BLaER1 treated with 17β-estradiol and CSF1 and Interleukin-3, amounts not matched to agents 10 nM and 100 nM (cell line): ENCODE results near the gene LTB4R.

Source experiments
- H3K27ac ChIP-seq, 11 experiments: shearing (Covaris generic); formaldehyde crosslinking; 2 replicates each; pipeline ENCODE4 v1.8.1; 2022
- H3K27me3 ChIP-seq, 11 experiments: shearing (Covaris generic); formaldehyde crosslinking; 2 replicates each; pipeline ENCODE4 v1.8.1; 2022
- H3K36me3 ChIP-seq, 11 experiments: shearing (Covaris generic); formaldehyde crosslinking; 2 replicates each; pipeline ENCODE4 v1.8.1; 2022
- H3K4me1 ChIP-seq, 10 experiments: shearing (Covaris generic); formaldehyde crosslinking; 2 replicates each; pipeline ENCODE4 v1.8.1; 2022
- H3K4me2 ChIP-seq, 11 experiments: shearing (Covaris generic); formaldehyde crosslinking; 2 replicates each; pipeline ENCODE4 v1.8.1; 2022
- H3K4me3 ChIP-seq, 10 experiments: shearing (Covaris generic); formaldehyde crosslinking; 2 replicates each; pipeline ENCODE4 v1.8.1; 2022
- H3K9ac ChIP-seq, 11 experiments: shearing (Covaris generic); formaldehyde crosslinking; 2 replicates each; pipeline ENCODE4 v1.8.1; 2022
- H3K9me3 ChIP-seq, 11 experiments: shearing (Covaris generic); formaldehyde crosslinking; replicated peaks in 1 of 11; 2 replicates each; pipeline ENCODE4 v1.8.1; 2022
- H4K20me1 ChIP-seq, 11 experiments: shearing (Covaris generic); formaldehyde crosslinking; 2 replicates each; pipeline ENCODE4 v1.8.1; 2022
- Cebpa-rat ChIP-seq, 11 experiments: shearing (Covaris generic); IDR thresholded peaks; 2 replicates each; pipeline ENCODE4 v1.8.1; 2022

Gene LTB4R

DNA sequence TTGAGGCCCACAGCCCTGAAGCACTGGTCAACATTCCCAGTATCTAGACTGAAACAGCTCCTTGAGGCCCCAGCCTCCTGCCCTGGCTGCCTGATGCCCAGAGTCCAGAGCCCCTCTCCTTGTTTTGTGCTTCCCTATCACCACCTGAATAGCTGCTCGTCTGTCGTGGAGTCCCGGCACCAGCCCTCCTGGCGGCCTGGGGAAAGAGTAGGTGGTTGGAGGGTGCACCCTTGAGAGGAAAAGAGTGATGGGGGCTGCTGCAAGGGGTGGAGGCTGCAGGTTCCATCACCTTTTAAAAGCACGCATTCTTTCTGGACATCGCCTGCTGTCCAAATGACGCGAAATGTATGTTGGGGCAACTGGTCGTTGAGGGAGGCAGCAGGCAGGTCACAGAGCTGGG lies 43.1 kb upstream of the LTB4R start:
- TF ChIP-seq Cebpa-rat (IDR thresholded peaks at IDR 0.05) = no peak
- no peak overlapping the region for H3K4me2 ChIP-seq
- H4K20me1 ChIP-seq = peaks cover 0 to 4% (median 0%) of the 10 kb centered on the region in 11 experiments; a peak in 1 of 22 replicates
- no peaks in the 10 kb centered on the region for H3K27me3 ChIP-seq
- H3K4me1 ChIP-seq = peaks cover 24 to 36% (median 31%) of the 10 kb centered on the region in 10 experiments
- H3K9ac ChIP-seq = no peak overlapping the region
- H3K9me3 ChIP-seq = no peaks in the 10 kb centered on the region
- peaks cover 12 to 71% (median 38%) of the 10 kb centered on the region in 11 experiments; a peak in 21 of 22 replicates for H3K36me3 ChIP-seq
- H3K4me3 ChIP-seq = no peak overlapping the region
- no peak overlapping the region for H3K27ac ChIP-seq

DNA sequence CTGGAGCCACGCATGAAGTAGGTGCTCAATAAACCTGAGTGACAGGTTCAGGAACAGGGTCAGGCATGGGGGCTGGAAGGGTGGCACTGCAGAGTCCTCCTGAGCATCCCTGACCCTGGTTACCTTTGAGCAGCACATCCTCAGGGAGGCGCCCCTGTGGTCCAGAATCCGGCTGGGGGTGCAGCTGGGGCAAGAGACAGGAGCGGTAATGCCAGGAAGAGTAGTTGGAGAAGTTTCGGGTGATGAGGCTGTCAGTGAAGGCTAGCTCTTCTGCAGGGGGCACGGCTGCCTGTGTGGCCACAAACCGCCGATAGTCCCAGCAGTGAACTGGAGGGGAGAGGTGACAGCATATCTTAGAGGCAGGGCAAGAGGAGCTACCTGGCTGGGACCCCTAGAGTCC lies 41.9 kb upstream of the LTB4R start:
- Histone ChIP-seq H3K36me3 (peaks cover 12 to 60% (median 38%) of the 10 kb centered on the region in 11 experiments; a peak in 21 of 22 replicates), H3K27ac (no peak overlapping the region), H3K4me2 (no peak overlapping the region; a peak in 1 of 22 replicates), H3K9me3 (no peaks in the 10 kb centered on the region), H3K9ac (no peak overlapping the region), H3K4me3 (no peak overlapping the region), H3K27me3 (no peaks in the 10 kb centered on the region), H4K20me1 (peaks cover 0 to 4% (median 0%) of the 10 kb centered on the region in 11 experiments; a peak in 1 of 22 replicates), H3K4me1 (peaks cover 24 to 48% (median 42%) of the 10 kb centered on the region in 10 experiments)
- no peak for TF ChIP-seq Cebpa-rat (IDR thresholded peaks at IDR 0.05)

DNA sequence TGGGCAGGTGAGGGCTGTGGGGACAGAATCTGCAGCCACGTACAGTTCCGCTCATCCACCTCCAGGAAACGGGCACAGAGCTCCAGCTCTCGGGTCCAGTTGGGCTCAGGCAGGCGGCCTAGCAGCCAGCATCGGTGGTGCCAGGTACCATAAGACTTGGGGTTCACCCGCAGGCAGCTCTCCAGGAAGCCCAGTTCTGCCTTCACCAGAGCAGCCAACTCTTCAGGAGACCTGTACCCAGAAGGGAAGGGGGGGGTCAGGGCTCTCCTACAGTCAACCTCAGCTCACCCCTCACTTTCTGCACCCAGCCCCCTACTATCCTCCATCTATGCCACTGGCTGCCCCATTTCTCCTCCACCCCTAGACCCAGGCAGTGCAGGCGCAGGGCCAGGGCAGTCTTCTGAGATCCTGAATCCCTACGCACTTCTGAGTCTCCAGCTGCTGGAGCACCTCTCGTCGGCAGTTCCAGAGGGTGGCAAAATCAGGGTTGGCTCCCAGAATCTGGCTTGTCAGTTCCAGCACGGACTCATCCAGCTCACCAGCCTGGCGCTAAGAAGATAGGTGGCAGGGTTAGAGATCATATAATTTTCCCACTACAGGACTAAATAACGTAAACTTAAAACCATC lies 41.3 kb upstream of the LTB4R start:
- H3K36me3 ChIP-seq = peaks cover 12 to 53% (median 38%) of the 10 kb centered on the region in 11 experiments; a peak in 21 of 22 replicates

DNA sequence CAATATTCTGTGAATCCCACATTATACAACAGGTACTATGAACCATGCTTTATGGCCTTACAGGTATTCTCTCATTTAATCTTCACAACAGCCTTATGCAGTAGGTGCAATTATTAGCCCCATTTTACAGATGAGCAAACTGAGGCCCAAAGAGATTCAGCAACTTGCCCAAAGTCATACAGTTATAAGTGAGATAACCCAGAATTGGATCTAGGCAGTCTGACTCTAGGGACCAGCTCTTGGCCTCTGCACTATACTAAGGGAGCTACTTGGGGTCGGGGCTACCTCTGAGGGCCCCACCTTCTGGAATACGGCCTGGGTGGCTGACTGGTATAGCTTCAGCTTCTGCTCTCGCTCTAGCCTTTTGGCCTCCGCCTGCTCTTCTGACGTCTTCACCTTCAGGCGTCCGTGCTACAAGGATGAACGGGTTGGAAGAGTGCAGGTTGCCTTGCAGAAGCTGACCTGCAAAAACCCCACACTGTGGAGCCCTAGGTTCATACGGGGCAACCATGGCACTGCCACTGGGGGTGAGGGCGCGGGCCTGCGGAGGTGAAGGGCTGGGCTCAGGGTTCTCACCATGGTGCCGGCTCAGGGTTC lies 40.7 kb upstream of the LTB4R start:
- no peak for TF ChIP-seq Cebpa-rat (IDR thresholded peaks at IDR 0.05)
- peak overlapping the region; percentile 92 to 100 (median 98) for H3K9ac ChIP-seq
- peak overlapping the region; percentile 95 to 100 (median 98); a peak in 21 of 22 replicates for H3K27ac ChIP-seq

More for the DNA sequence above, 41.3 kb upstream of the LTB4R start:
- peaks cover 0 to 4% (median 0%) of the 10 kb centered on the region in 11 experiments; a peak in 1 of 22 replicates for H4K20me1 ChIP-seq
- TF ChIP-seq Cebpa-rat (IDR thresholded peaks at IDR 0.05) = no peak
- peaks cover 24 to 54% (median 45%) of the 10 kb centered on the region in 10 experiments for H3K4me1 ChIP-seq
- H3K9me3 ChIP-seq = no peaks in the 10 kb centered on the region
- H3K27ac ChIP-seq = no peak overlapping the region; a peak in 1 of 22 replicates
- H3K9ac ChIP-seq = no peak overlapping the region
- no peaks in the 10 kb centered on the region for H3K27me3 ChIP-seq
- no peak overlapping the region for H3K4me3 ChIP-seq
- H3K4me2 ChIP-seq = peak overlapping the region in 5 of 11 experiments; percentile 89 to 97 (median 95); a peak in 9 of 22 replicates

DNA sequence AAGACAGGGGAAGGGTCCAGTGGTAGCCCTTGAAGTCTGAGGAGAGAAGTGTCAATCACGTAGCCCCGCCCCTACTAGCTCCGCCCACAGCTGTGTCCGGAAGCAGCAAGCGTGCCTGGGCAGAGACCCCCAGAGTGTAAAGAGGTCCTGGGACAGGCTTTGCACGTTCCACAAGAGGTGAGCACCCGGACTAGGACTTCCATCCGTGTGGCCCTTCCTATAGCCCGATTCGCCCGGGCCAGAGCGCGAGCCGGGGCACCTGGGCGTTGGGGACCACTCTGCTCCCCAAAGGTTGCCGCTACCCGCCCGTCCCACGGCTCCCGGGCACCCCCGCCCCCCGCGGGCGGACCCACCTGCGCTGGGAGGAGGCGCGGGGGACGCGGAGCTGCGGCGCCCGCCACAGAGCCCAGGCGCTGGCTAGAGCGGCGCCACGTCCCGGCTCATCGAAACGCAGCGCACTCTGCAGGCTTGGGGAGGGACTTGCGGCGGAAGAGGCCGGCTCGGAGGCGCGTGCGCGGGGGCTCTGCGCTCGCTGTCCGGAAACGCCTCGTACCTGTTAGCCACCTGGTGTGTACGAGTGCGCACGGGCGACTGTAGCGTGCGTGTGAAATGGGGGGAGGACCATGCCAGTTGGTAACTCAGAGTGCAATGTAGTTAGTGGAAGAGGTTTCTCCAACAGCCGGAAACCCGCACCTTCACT lies 40.0 kb upstream of the LTB4R start, which contains the start of gene RABGGTA:
Gene RABGGTA (minus strand): TSS at position 464 of the 700 bp plus-strand sequence. CDS start 482 bp downstream, outside the sequence.
- H3K4me3 ChIP-seq = peak within 1 kb of the TSS; percentile 72 to 95 (median 82)
- peak within 1 kb of the TSS; percentile 92 to 100 (median 98) for H3K9ac ChIP-seq
- H3K4me1 ChIP-seq = peaks cover 24 to 66% (median 57%) of the 10 kb centered on the region in 10 experiments
- peak within 1 kb of the TSS; percentile 89 to 97 (median 94) for H3K4me2 ChIP-seq
- TF ChIP-seq Cebpa-rat (IDR thresholded peaks at IDR 0.05) = no peak
- H4K20me1 ChIP-seq = peaks cover 0 to 4% (median 0%) of the 10 kb centered on the region in 11 experiments; a peak in 1 of 22 replicates
- H3K36me3 ChIP-seq = peaks cover 12 to 40% (median 30%) of the 10 kb centered on the region in 11 experiments; a peak in 20 of 22 replicates
- peak within 1 kb of the TSS; percentile 95 to 100 (median 98) for H3K27ac ChIP-seq
- H3K9me3 ChIP-seq = no peaks in the 10 kb centered on the region
- H3K27me3 ChIP-seq = no peaks in the 10 kb centered on the region

More for the DNA sequence above, 40.7 kb upstream of the LTB4R start:
- Histone ChIP-seq H3K36me3 (peaks cover 12 to 47% (median 37%) of the 10 kb centered on the region in 11 experiments; a peak in 21 of 22 replicates), H4K20me1 (peaks cover 0 to 4% (median 0%) of the 10 kb centered on the region in 11 experiments; a peak in 1 of 22 replicates), H3K9me3 (no peaks in the 10 kb centered on the region), H3K27me3 (no peaks in the 10 kb centered on the region), H3K4me3 (peak overlapping the region; percentile 72 to 95 (median 82)), H3K4me2 (peak overlapping the region; percentile 89 to 97 (median 94)), H3K4me1 (peaks cover 24 to 60% (median 50%) of the 10 kb centered on the region in 10 experiments)

DNA sequence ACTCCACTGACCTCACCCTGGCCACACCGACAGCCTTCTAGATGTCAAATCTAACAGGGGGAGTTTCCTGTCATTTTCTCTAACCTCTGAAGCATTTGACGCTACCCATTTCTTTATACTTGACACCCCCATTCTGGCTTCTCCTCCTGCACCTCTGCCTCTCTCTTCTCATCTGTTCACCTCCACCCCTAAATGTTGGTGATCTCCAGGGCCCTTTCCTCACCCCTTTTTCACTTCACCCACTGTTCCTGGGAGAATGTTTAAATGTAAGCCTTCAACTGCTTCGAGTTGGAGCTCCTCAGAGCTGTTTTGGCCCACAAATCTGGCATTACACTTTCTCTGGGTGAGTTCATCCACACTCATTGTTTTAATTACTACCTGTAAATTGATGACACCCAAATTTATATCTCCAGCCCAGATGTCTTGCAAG lies 39.5 kb upstream of the LTB4R start:
- Histone ChIP-seq H3K4me3 (peak overlapping the region; percentile 72 to 95 (median 82)), H3K27ac (peak overlapping the region; percentile 95 to 100 (median 98))

DNA sequence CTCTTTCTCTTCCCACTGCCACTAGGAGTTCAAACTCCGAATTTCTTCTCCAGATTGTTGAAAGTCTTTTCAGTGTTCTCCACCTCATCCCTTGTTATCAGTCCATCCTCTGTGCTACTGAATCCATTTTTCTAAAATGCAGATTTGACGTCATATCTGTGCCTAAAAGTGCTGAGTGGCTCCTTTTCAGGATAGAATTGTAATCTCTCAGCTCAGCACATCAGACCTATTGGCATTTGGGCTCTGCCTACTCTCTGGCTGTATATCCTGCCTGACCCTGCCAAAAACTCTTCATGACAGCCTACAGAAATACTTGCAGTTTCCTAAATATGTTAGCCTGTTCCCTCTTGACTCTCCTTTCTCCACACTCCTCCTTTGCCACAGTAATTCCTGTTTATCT lies 38.8 kb upstream of the LTB4R start:
- Histone ChIP-seq H3K9me3 (no peaks in the 10 kb centered on the region), H4K20me1 (no peaks in the 10 kb centered on the region), H3K27me3 (no peaks in the 10 kb centered on the region), H3K4me1 (peaks cover 17 to 76% (median 61%) of the 10 kb centered on the region in 10 experiments), H3K4me2 (peak overlapping the region; percentile 89 to 97 (median 94); a peak in 19 of 22 replicates), H3K27ac (peak overlapping the region in 6 of 11 experiments; percentile 97 to 100 (median 99); a peak in 10 of 22 replicates), H3K4me3 (peak overlapping the region in 2 of 10 experiments; percentile 78 to 84; a peak in 3 of 20 replicates), H3K36me3 (peaks cover 2 to 29% (median 19%) of the 10 kb centered on the region in 11 experiments; a peak in 19 of 22 replicates), H3K9ac (peak overlapping the region in 5 of 11 experiments; percentile 31 to 98 (median 61); a peak in 6 of 22 replicates)
- no peak for TF ChIP-seq Cebpa-rat (IDR thresholded peaks at IDR 0.05)

More for the DNA sequence above, 39.5 kb upstream of the LTB4R start:
- H3K9me3 ChIP-seq = no peaks in the 10 kb centered on the region
- H3K4me2 ChIP-seq = peak overlapping the region; percentile 89 to 97 (median 94)
- no peaks in the 10 kb centered on the region for H3K27me3 ChIP-seq
- peaks cover 19 to 69% (median 59%) of the 10 kb centered on the region in 10 experiments for H3K4me1 ChIP-seq
- H3K9ac ChIP-seq = peak overlapping the region; percentile 92 to 100 (median 98)
- peaks cover 0 to 2% (median 0%) of the 10 kb centered on the region in 11 experiments; a peak in 1 of 22 replicates for H4K20me1 ChIP-seq
- H3K36me3 ChIP-seq = peaks cover 7 to 35% (median 25%) of the 10 kb centered on the region in 11 experiments; a peak in 19 of 22 replicates
- no peak for TF ChIP-seq Cebpa-rat (IDR thresholded peaks at IDR 0.05)

DNA sequence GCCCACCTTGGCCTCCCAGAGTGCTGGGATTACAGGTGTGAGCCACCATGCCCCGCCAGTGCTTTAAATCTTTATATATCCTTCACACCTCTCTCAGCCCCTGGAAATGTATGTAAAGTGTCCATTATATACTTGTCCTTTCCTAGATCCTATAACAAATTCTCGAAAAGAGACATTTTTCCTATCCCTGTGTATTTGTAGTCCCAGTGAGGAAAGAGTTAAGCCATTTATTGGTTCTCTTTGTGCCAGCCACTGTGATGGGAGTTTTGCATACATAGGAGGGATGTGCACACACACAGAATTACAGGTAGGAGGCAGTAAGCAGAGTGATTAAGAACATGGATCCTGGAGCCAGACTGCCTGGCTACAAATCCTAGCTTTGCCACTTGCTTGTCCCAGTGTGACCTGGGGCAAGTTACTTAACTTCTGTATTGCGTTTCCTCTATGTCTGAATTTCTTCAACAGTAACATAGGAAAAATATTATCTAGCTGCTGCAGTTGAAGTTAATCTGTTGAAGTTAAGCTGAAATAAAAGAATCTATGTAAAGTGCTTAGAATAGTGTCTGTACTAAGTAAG lies 37.8 kb upstream of the LTB4R start:
- H3K4me2 ChIP-seq = peak overlapping the region in 8 of 11 experiments; percentile 10 to 97 (median 90); a peak in 15 of 22 replicates
- H3K9ac ChIP-seq = peak overlapping the region in 6 of 11 experiments; percentile 3 to 98 (median 60); a peak in 9 of 22 replicates
- H3K4me1 ChIP-seq = peaks cover 28 to 86% (median 72%) of the 10 kb centered on the region in 10 experiments
- no peaks in the 10 kb centered on the region for H3K27me3 ChIP-seq
- peak overlapping the region in 8 of 11 experiments; percentile 28 to 100 (median 98); a peak in 14 of 22 replicates for H3K27ac ChIP-seq
- no peak overlapping the region for H3K4me3 ChIP-seq
- H4K20me1 ChIP-seq = no peaks in the 10 kb centered on the region
- H3K36me3 ChIP-seq = peaks cover 0 to 20% (median 15%) of the 10 kb centered on the region in 11 experiments; a peak in 17 of 22 replicates
- TF ChIP-seq Cebpa-rat (IDR thresholded peaks at IDR 0.05) = no peak
- H3K9me3 ChIP-seq = peaks cover 0 to 6% (median 0%) of the 10 kb centered on the region in 11 experiments; a peak in 2 of 22 replicates
